ENCODE results near the gene TTC31.
A peak's percentile ranks its signal among the peaks of the same experiment; 100 is the strongest.

Gene TTC31

GRCh38 chr2:74488643-74489481, 6.0 kb downstream of the TTC31 start:
- DNase-seq = no peak

GRCh38 chr2:74489906-74490305, 7.0 kb downstream of the TTC31 start:
- DNase-seq = no peak

- DNase-seq = no peak
Observed at GRCh38 chr2:74491648-74492544, 9.0 kb downstream of the TTC31 start.

- no peak for DNase-seq
Observed at GRCh38 chr2:74493546-74493945, 10.7 kb downstream of the TTC31 start.

GRCh38 chr2:74495440-74495839, 12.6 kb downstream of the TTC31 start:
- DNase-seq = no peak

GRCh38 chr2:74496997-74497776, 14.3 kb downstream of the TTC31 start:
- no peak for DNase-seq

GRCh38 chr2:74497777-74498499, 15.1 kb downstream of the TTC31 start:
- no peak for DNase-seq

GRCh38 chr2:74498500-74499266, 15.8 kb downstream of the TTC31 start:
- no peak for DNase-seq

- no peak for DNase-seq
Observed at GRCh38 chr2:74499267-74499939, 16.5 kb downstream of the TTC31 start, which contains the start of gene LBX2. Gene LBX2, minus strand, starts transcription at chr2:74499603. Its CDS starts 66 bp downstream, at chr2:74499537.

GRCh38 chr2:74499940-74500577, 17.2 kb downstream of the TTC31 start:
- DNase-seq = no peak

GRCh38 chr2:74500578-74500946, 17.7 kb downstream of the TTC31 start:
- no peak for DNase-seq

- no peak for DNase-seq
Observed at GRCh38 chr2:74501335-74502071, 18.6 kb downstream of the TTC31 start.

GRCh38 chr2:74502147-74502719, 19.4 kb downstream of the TTC31 start:
- no peak for DNase-seq

GRCh38 chr2:74502720-74503505, 20.0 kb downstream of the TTC31 start:
- peak; percentile 78 for DNase-seq

- DNase-seq = no peak
Observed at GRCh38 chr2:74503506-74504475, 20.9 kb downstream of the TTC31 start.

- DNase-seq = no peak
Observed at GRCh38 chr2:74504591-74504990, 21.7 kb downstream of the TTC31 start.
